NCI-H1092 (cell line): Measurements from ENCODE around the gene ZFYVE27.

Experiments used
- DNase-seq: peaks from one replicate; lab custom pipeline; 2025; lab: John Stamatoyannopoulos, UW

ZFYVE27 gene

GRCh38 chr10:97771055-97771891, 34.3 kb downstream of the ZFYVE27 start:
- no peak for DNase-seq

GRCh38 chr10:97771913-97772823, 35.2 kb downstream of the ZFYVE27 start, which contains the start of gene SFRP5:
SFRP5 (minus strand) TSS chr10:97771999; CDS start chr10:97771833, 166 bp downstream.
- no peak for DNase-seq

GRCh38 chr10:97773096-97773495, 36.2 kb downstream of the ZFYVE27 start:
- DNase-seq = no peak

- no peak for DNase-seq
These were observed 37.9 kb downstream of the ZFYVE27 start for GRCh38 chr10:97774811-97775294.

- no peak for DNase-seq
These were observed 40.2 kb downstream of the ZFYVE27 start for GRCh38 chr10:97777143-97777542.

- no peak for DNase-seq
These were observed 41.7 kb downstream of the ZFYVE27 start for GRCh38 chr10:97778452-97779302.

- no peak for DNase-seq
These were observed 42.6 kb downstream of the ZFYVE27 start for GRCh38 chr10:97779492-97779891.

GRCh38 chr10:97779975-97780374, 43.0 kb downstream of the ZFYVE27 start:
- no peak for DNase-seq

- no peak for DNase-seq
These were observed 44.1 kb downstream of the ZFYVE27 start for GRCh38 chr10:97780841-97781617.

GRCh38 chr10:97781618-97782331, 44.8 kb downstream of the ZFYVE27 start:
- DNase-seq = no peak

GRCh38 chr10:97782455-97783228, 45.7 kb downstream of the ZFYVE27 start:
- DNase-seq = no peak

GRCh38 chr10:97784200-97784810, 47.4 kb downstream of the ZFYVE27 start:
- no peak for DNase-seq

- DNase-seq = no peak
These were observed 48.3 kb downstream of the ZFYVE27 start for GRCh38 chr10:97785231-97785630.

GRCh38 chr10:97785731-97786130, 48.8 kb downstream of the ZFYVE27 start:
- DNase-seq = no peak

GRCh38 chr10:97788552-97789442, 51.9 kb downstream of the ZFYVE27 start:
- DNase-seq = no peak

- no peak for DNase-seq
These were observed 53.0 kb downstream of the ZFYVE27 start for GRCh38 chr10:97789770-97790397.
